Adrenal gland (tissue), 12 donors: ENCODE data around the gene EPHA3. TPM values are rescaled to one million over a fixed set of nuclear protein-coding genes. Genes with fewer than 3 reads are reported as not detected.

Experiments
- DNase-seq, 7 donors: peaks; one replicate each; pipeline ENCODE4 v3.0.0-alpha.2; 2019 to 2020
- H3K27ac ChIP-seq, 5 donors: fragments of 200-600 bp; sonication (generic) in 4 of 5; 1 replicate in 3 of 5; 2 replicates in 2 of 5; pipeline versions ENCODE4 v1.5.1 to v1.8.0; 2016 to 2020; ENCODE audit warnings: mild to moderate bottlenecking in 1 of 5
- H3K27me3 ChIP-seq: fragments of 200-600 bp; 2 replicates; pipeline ENCODE4 v1.8.0; 2021
- H3K36me3 ChIP-seq, 2 donors: fragments of 200-600 bp; replicated peaks in 1 of 2; 1 replicate in 1 of 2; 2 replicates in 1 of 2; pipeline versions ENCODE4 v1.5.1 to v1.8.0; 2018 to 2022
- H3K4me1 ChIP-seq, 2 donors: fragments of 200-600 bp; replicated peaks in 1 of 2; 1 replicate in 1 of 2; 2 replicates in 1 of 2; pipeline versions ENCODE4 v1.5.1 to v1.8.0; 2018 to 2021
- H3K4me3 ChIP-seq, 4 donors: fragments of 200-600 bp; sonication (generic) in 3 of 4; one replicate each; pipeline ENCODE4 v1.5.1; 2016 to 2018
- H3K9me3 ChIP-seq, 3 donors: fragments of 200-600 bp; sonication (generic) in 1 of 3; replicated peaks in 1 of 3; 1 replicate in 2 of 3; 2 replicates in 1 of 3; pipeline versions ENCODE4 v1.5.1 to v1.8.0; 2016 to 2021
- POLR2A ChIP-seq, 2 donors: fragments of 450-650 bp; IDR thresholded peaks; one replicate each; pipeline ENCODE4 v1.6.1; 2017; ENCODE audit warnings: antibody characterized with exemption in 2 of 2, mild to moderate bottlenecking in 2 of 2, moderate library complexity in 1 of 2
- WGBS, 4 donors: extraction: QIAGEN DNeasy Blood & Tissue Kit in 2 of 4; methylation state at CpG; one replicate each; pipeline versions ENCODE4 v1.1.5 to v1.1.7; 2013 to 2017; 5-methylcytosine and 5-hydroxymethylcytosine counted together
- intact Hi-C, 2 donors: fragments of 100-400 bp; cut with DNase I; formaldehyde crosslinking; loops; one replicate each; pipeline versions ENCODE4 v1.14.1 to v1.15.0; 2022 to 2023
- polyA plus RNA-seq, 3 donors: library from polyadenylated mRNA; stranded (reverse); fragments of 200-250 nt in 2 of 3; fragments of 350-450 nt in 1 of 3; fragmentation: Illumina TruSeq in 1 of 3; extraction: RNeasy Lipid Tissue Mini Kit (QIAGEN cat#74804) in 1 of 3; gene quantifications; one replicate each; pipeline ENCODE4 v1.2.3, GENCODE V29; 2013 to 2014
- total RNA-seq, 9 donors: library from RNA; depleted of rRNA in 4 of 9; stranded (reverse); fragments of >200 nt in 4 of 9; fragments of 120-200 nt in 1 of 9; fragmentation: NEBNext Ultra II Directional in 1 of 9; extraction: Animal tissue kit (Norgen Biotek cat#: 25700) in 1 of 9; gene quantifications; one replicate each; pipeline versions ENCODE4 v1.1.0 to v1.2.4, GENCODE V29; 2013 to 2023
- TF ChIP-seq, protein P1 (sequence below), 6 experiments: fragments of 450-650 bp in 4 of 6; fragments of 200-600 bp in 2 of 6; sonication (generic) in 1 of 6; IDR thresholded peaks; 1 replicate in 5 of 6; 2 replicates in 1 of 6; pipeline versions ENCODE4 v1.5.1 to v1.8.0; 2016 to 2021; ENCODE audit warnings: antibody characterized with exemption in 6 of 6, mild to moderate bottlenecking in 2 of 6, moderate library complexity in 1 of 6
- donor health status: healthy with polysubstance abuse.
- donor health status: Bipolar disorder and iron deficiency.
- donor health status: DM: yes; HTN: yes; CAD: no.
- donor health status: DM: no; HTN: no; CAD: no.
- donor health status: DM: no; HTN: no; CAD: no.
- donor health status: DM: yes; HTN: yes; CAD: no.

Gene EPHA3
- total and polyA plus RNA-seq, 12 donors, result 0.17 to 5.1 (median 0.48) TPM

DNA sequence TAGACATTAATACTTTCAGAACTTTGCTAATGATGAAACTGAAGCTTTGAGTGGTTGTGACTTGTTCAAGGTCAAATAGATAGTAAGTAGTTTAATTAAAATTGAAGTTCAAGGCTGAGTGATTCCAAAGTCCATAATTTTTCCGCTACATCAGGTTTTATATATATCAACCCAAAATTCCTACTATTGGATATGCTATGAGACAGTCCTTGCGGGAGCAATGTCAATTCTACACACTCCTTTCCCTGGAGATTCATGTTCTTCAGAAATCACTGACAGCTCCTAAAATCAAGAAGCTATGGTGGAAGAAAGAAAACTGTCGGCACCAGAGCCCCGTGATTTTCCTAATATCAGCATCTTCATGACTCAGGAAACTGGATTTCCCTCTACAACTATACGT is 167.6 kb downstream of the EPHA3 start:
- no peaks in the 10 kb centered on the region for H3K4me1 ChIP-seq
- H3K27me3 ChIP-seq, result no peaks in the 10 kb centered on the region
- 77 to 87% (median 82%) methylated on average over 5 of the region's 5 CpGs for WGBS, 4 donors
- no peaks in the 10 kb centered on the region for H3K36me3 ChIP-seq
- no peak overlapping the region for H3K4me3 ChIP-seq
- intact Hi-C loops, result no loop called here
- no peaks in the 10 kb centered on the region for H3K9me3 ChIP-seq
- no peak overlapping the region for H3K27ac ChIP-seq
- TF ChIP-seq POLR2A (IDR thresholded peaks at IDR 0.05), result no peak
- TF ChIP-seq, protein P1, sequence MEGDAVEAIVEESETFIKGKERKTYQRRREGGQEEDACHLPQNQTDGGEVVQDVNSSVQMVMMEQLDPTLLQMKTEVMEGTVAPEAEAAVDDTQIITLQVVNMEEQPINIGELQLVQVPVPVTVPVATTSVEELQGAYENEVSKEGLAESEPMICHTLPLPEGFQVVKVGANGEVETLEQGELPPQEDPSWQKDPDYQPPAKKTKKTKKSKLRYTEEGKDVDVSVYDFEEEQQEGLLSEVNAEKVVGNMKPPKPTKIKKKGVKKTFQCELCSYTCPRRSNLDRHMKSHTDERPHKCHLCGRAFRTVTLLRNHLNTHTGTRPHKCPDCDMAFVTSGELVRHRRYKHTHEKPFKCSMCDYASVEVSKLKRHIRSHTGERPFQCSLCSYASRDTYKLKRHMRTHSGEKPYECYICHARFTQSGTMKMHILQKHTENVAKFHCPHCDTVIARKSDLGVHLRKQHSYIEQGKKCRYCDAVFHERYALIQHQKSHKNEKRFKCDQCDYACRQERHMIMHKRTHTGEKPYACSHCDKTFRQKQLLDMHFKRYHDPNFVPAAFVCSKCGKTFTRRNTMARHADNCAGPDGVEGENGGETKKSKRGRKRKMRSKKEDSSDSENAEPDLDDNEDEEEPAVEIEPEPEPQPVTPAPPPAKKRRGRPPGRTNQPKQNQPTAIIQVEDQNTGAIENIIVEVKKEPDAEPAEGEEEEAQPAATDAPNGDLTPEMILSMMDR (IDR thresholded peaks at IDR 0.05), result no peak
- no peak for DNase-seq

DNA sequence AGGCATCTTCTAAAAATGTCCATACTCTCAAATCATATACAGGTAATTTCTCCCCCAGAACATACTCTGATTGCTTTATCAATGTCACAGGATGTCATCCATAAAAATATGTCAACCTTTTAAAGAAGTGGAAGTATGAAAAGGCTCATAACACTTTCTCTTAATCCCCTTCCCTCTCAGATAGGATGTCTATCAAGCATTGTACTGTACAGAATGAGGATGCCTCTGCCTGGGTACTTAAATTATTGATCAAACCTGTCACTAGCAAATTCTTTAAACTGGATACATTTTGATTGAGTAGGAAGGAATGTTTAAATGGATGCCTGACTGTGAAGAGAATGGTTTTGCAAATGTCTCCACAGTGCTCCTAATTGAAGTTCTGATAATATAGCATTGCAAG is 168.7 kb downstream of the EPHA3 start:
- intact Hi-C loops, result no loop called here
- H3K4me3 ChIP-seq, result no peak overlapping the region
- TF ChIP-seq, protein P1 (IDR thresholded peaks at IDR 0.05), result no peak
- no peak for TF ChIP-seq POLR2A (IDR thresholded peaks at IDR 0.05)
- H3K36me3 ChIP-seq, result no peaks in the 10 kb centered on the region
- H3K4me1 ChIP-seq, result no peaks in the 10 kb centered on the region
- H3K9me3 ChIP-seq, result no peaks in the 10 kb centered on the region
- H3K27me3 ChIP-seq, result no peaks in the 10 kb centered on the region
- no peak for DNase-seq
- no peak overlapping the region for H3K27ac ChIP-seq

DNA sequence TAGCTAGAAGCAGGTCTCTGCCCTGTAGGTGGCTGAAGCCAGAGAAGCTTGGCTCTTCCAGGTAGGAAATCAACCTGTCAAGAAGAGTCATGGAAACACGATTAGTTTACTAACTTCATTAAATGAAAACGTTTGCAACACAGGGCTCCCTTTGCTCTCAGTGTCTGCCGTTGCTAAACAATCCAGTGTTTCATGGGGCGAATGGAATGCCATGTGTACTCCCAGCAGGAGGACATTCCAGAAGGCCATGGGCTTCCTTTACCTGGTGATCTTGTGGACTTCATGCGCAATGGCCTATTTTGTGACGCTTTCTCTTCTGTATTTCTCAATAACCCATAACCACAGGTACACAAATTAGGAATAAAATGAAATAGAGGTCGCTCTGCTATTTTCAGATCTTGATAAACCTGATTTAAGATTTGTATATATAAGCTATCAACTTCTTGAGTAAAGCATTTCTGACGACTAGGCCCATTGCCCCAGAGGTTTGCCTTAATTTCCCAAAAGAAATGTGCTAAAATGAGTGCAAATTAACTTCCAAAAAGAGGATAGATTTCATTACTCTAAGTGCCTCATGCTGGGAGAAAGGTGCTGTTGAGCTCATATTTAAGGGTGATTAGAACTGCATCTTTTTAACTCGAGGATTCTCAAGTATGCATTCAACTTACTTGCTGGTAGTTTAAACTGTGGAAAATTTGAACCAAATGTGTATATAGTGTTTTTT is 171.0 kb downstream of the EPHA3 start:
- 50 to 60% (median 57%) methylated on average over 9 of the region's 9 CpGs for WGBS, 4 donors
- Histone ChIP-seq H3K4me1 (no peaks in the 10 kb centered on the region), H3K36me3 (no peaks in the 10 kb centered on the region), H3K27ac (no peak overlapping the region), H3K27me3 (no peaks in the 10 kb centered on the region), H3K9me3 (no peaks in the 10 kb centered on the region), H3K4me3 (no peak overlapping the region)
- intact Hi-C loops, result no loop called here
- DNase-seq, result no peak
- TF ChIP-seq POLR2A (IDR thresholded peaks at IDR 0.05), result no peak

DNA sequence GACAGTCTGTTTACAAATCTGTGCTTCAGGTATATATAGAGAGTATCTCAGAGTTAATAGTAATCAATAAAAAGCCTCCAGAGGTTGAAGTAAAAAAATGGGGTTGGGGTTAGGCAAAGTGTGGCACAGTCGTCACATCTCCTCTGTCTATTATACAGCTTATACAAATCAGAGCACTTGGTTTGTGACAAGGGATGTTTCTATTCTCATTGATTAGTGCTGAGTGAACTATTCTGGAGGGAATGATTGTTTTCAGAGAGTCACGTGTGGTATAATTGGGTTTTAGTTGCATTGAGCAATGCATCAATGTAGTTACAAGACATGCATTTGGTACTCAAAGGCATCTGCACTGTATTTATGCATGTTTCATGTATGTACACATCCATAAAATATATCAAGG is 172.9 kb downstream of the EPHA3 start:
- Histone ChIP-seq H3K27ac (no peak overlapping the region), H3K27me3 (no peaks in the 10 kb centered on the region), H3K4me3 (no peak overlapping the region), H3K4me1 (no peaks in the 10 kb centered on the region), H3K9me3 (no peaks in the 10 kb centered on the region), H3K36me3 (no peaks in the 10 kb centered on the region)
- intact Hi-C loops, result no loop called here
- 57 to 74% (median 66%) methylated on average over 2 of the region's 2 CpGs for WGBS, 4 donors
- no peak for TF ChIP-seq POLR2A (IDR thresholded peaks at IDR 0.05)
- TF ChIP-seq, protein P1 (IDR thresholded peaks at IDR 0.05), result no peak
- DNase-seq, result no peak

DNA sequence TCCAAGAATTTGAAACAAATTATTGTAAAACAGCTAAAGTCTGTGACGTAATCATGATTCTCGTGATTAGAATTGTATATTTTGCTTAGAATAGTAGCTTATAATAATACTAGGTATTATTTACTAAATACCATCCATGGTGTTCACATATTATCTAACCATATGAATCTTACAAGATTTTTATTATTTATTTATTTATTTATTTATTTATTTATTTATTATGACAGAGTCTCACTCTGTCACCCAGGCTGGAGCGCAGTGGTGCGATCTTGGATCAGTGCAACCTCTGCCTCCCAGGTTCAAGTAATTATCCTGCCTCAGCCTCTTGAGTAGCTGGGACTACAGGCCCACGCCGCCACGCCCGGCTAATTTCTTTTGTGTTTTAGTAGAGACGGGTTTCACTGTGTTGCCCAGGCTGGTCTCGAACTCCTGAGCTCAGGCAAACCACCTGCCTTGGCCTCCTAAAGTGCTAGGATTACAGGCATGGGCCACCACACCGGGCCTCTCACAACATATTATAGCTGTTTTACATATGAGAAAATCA is 173.5 kb downstream of the EPHA3 start:
- Histone ChIP-seq H3K4me1 (no peaks in the 10 kb centered on the region), H3K4me3 (no peak overlapping the region), H3K36me3 (no peaks in the 10 kb centered on the region), H3K27me3 (no peaks in the 10 kb centered on the region), H3K27ac (no peak overlapping the region), H3K9me3 (no peaks in the 10 kb centered on the region)
- TF ChIP-seq, protein P1 (IDR thresholded peaks at IDR 0.05), result no peak
- no peak for TF ChIP-seq POLR2A (IDR thresholded peaks at IDR 0.05)
- no peak for DNase-seq
- intact Hi-C loops, result no loop called here
- WGBS, 4 donors, result 88 to 92% (median 92%) methylated on average over 11 of the region's 11 CpGs
